Hepatic stellate cell (primary cell): ENCODE measurements around the gene USPL1.
A peak's percentile ranks its signal among the peaks of the same experiment; 100 is the strongest.
"Not testable (repeated sequence)": the region's sequence is repeated elsewhere in the genome, so short reads cannot be mapped to it uniquely, and the experiment has no call there.

ENCODE experiments used
- DNase-seq: peaks from one replicate; pipeline ENCODE4 v3.0.0; 2011; ENCODE audit warnings: low spot score

Gene USPL1

GRCh38 chr13:30616927-30617314 is 799 bp upstream of the USPL1 start:
- DNase-seq = peak; percentile 77

GRCh38 chr13:30618186-30618929 is 638 bp downstream of the USPL1 start:
- DNase-seq = no peak

- DNase-seq = no peak
These were observed 1.2 kb downstream of the USPL1 start for GRCh38 chr13:30618930-30619279.

GRCh38 chr13:30619731-30620130 is 2.0 kb downstream of the USPL1 start:
- DNase-seq = no peak

- DNase-seq = no peak
These were observed 3.2 kb downstream of the USPL1 start for GRCh38 chr13:30620941-30621340.

GRCh38 chr13:30622551-30622950 is 4.8 kb downstream of the USPL1 start:
- no peak for DNase-seq

GRCh38 chr13:30623392-30623791 is 5.7 kb downstream of the USPL1 start:
- no peak for DNase-seq

GRCh38 chr13:30624630-30625029 is 6.9 kb downstream of the USPL1 start:
- DNase-seq = no peak

- no peak for DNase-seq
These were observed 11.8 kb downstream of the USPL1 start for GRCh38 chr13:30629527-30629926.

GRCh38 chr13:30633861-30634260 is 16.1 kb downstream of the USPL1 start:
- no peak for DNase-seq

- DNase-seq = no peak
These were observed 17.1 kb downstream of the USPL1 start for GRCh38 chr13:30634838-30635237.

GRCh38 chr13:30638301-30638700 is 20.6 kb downstream of the USPL1 start:
- DNase-seq = no peak

- DNase-seq = peak; percentile 13
These were observed 22.0 kb downstream of the USPL1 start for GRCh38 chr13:30639671-30640070.

GRCh38 chr13:30641173-30641572 is 23.5 kb downstream of the USPL1 start:
- DNase-seq = not testable (repeated sequence)

GRCh38 chr13:30645629-30646028 is 27.9 kb downstream of the USPL1 start:
- no peak for DNase-seq

- DNase-seq = no peak
These were observed 29.7 kb downstream of the USPL1 start for GRCh38 chr13:30647420-30647819.

- no peak for DNase-seq
These were observed 30.3 kb downstream of the USPL1 start for GRCh38 chr13:30647824-30648521.

- DNase-seq = no peak
These were observed 30.8 kb downstream of the USPL1 start for GRCh38 chr13:30648522-30649012.

- not testable (repeated sequence) for DNase-seq
These were observed 33.9 kb downstream of the USPL1 start for GRCh38 chr13:30651648-30652047.

GRCh38 chr13:30652746-30653386 is 35.1 kb downstream of the USPL1 start:
- no peak for DNase-seq

GRCh38 chr13:30654430-30654829 is 36.7 kb downstream of the USPL1 start:
- DNase-seq = no peak

GRCh38 chr13:30656178-30656577 is 38.5 kb downstream of the USPL1 start:
- no peak for DNase-seq

GRCh38 chr13:30659980-30660379 is 42.3 kb downstream of the USPL1 start:
- no peak for DNase-seq
